DND-41 (cell line): Measurements from ENCODE around the gene KDELR1.

Source experiments
- CTCF ChIP-seq: IDR thresholded peaks from 2 replicates; pipeline ENCODE4 v1.5.1; 2012; ENCODE audit warnings: borderline replicate concordance, low read length, moderate library complexity, mild to moderate bottlenecking; ENCODE audit not compliant: poor library complexity, severe bottlenecking; ENCODE audit errors: extremely low read depth
- EZH2 ChIP-seq: IDR thresholded peaks from 3 replicates; pipeline ENCODE4 v1.6.1; 2012; ENCODE audit warnings: borderline replicate concordance, low read depth, mild to moderate bottlenecking, moderate library complexity, low read length, inconsistent platforms; ENCODE audit not compliant: severe bottlenecking

- TF ChIP-seq CTCF, result no peak
- TF ChIP-seq EZH2, result no peak
Observed at GRCh38 chr19:48346191-48346590, 45.2 kb downstream of the KDELR1 start.
